BLaER1 (cell line): ENCODE data around the gene HTRA3.

Source experiments
- H3K27ac ChIP-seq: shearing (Covaris generic); formaldehyde crosslinking; 2 replicates; pipeline ENCODE4 v1.8.1; 2022
- H3K27me3 ChIP-seq: shearing (Covaris generic); formaldehyde crosslinking; 2 replicates; pipeline ENCODE4 v1.8.1; 2022
- H3K36me3 ChIP-seq: shearing (Covaris generic); formaldehyde crosslinking; 2 replicates; pipeline ENCODE4 v1.8.1; 2022
- H3K4me1 ChIP-seq: shearing (Covaris generic); formaldehyde crosslinking; 2 replicates; pipeline ENCODE4 v1.8.1; 2022
- H3K4me2 ChIP-seq: shearing (Covaris generic); formaldehyde crosslinking; 2 replicates; pipeline ENCODE4 v1.8.1; 2022
- H3K4me3 ChIP-seq: shearing (Covaris generic); formaldehyde crosslinking; 2 replicates; pipeline ENCODE4 v1.8.1; 2022
- H3K9ac ChIP-seq: shearing (Covaris generic); formaldehyde crosslinking; 2 replicates; pipeline ENCODE4 v1.8.1; 2022
- H3K9me3 ChIP-seq: shearing (Covaris generic); formaldehyde crosslinking; 2 replicates; pipeline ENCODE4 v1.8.1; 2022
- H4K20me1 ChIP-seq: shearing (Covaris generic); formaldehyde crosslinking; 2 replicates; pipeline ENCODE4 v1.8.1; 2022
- Cebpa-rat ChIP-seq: shearing (Covaris generic); IDR thresholded peaks from 2 replicates; pipeline ENCODE4 v1.8.1; 2022

The HTRA3 gene

DNA sequence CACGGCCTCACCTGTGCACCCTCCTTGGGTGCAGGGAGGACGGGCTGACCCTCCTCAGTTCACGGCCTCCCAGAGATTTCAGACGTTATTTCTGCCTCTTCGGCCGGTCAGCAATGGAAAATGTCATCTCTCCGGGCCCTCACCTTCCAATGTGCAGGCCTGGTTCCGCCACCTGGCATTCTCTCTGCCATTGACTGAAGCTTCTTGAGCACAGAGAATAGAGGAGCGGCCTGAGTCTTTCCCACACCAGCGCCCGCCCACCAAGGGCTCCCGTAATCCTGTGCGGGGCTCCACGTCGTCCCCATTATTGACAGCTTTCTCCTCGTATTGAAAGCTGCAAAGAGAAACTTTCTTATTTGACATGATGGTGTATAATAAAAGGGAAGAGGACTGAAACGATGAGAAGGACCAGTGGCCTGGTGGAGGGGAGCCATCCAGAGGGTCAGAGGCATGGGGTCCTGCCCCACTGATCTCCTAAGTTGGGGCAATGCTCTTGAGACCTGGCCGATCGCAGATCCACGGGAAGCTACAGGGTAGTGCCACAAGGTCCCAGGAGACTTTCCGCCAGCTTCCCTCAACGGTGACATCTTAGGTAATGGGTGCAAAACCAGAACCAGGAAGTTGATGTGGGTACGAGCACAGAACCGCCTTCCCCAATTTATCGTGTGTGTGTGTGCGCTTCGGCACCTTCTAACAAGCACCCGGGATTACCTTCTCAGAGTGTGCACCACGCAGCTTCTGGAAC, 20.6 kb downstream of the HTRA3 start:
- Histone ChIP-seq H3K9me3 (no peaks in the 10 kb centered on the region), H3K36me3 (peaks cover 100% of the 10 kb centered on the region), H4K20me1 (peaks cover 94% of the 10 kb centered on the region), H3K27me3 (no peaks in the 10 kb centered on the region), H3K4me1 (peaks cover 64% of the 10 kb centered on the region), H3K27ac (0 out of 2 replicates have a peak overlapping the region, but pooled peaks have one; percentile 22), H3K9ac (0 out of 2 replicates have a peak overlapping the region, but pooled peaks have one; percentile 8), H3K4me2 (peak overlapping the region; percentile 97), H3K4me3 (no peak overlapping the region)
- no peak for TF ChIP-seq Cebpa-rat

- H3K4me1 ChIP-seq, result peaks cover 62% of the 10 kb centered on the region
- H3K4me3 ChIP-seq, result no peak overlapping the region
- H3K9me3 ChIP-seq, result no peaks in the 10 kb centered on the region
- no peaks in the 10 kb centered on the region for H3K27me3 ChIP-seq
- no peak for TF ChIP-seq Cebpa-rat
- peaks cover 100% of the 10 kb centered on the region for H3K36me3 ChIP-seq
- 0 out of 2 replicates have a peak overlapping the region, but pooled peaks have one; percentile 22 for H3K27ac ChIP-seq
- H4K20me1 ChIP-seq, result peaks cover 94% of the 10 kb centered on the region
- H3K4me2 ChIP-seq, result peak overlapping the region; percentile 97
- H3K9ac ChIP-seq, result no peak overlapping the region
Measured at GRCh38 chr4:8290701-8290970, 21.1 kb downstream of the HTRA3 start.

- H3K9me3 ChIP-seq, result no peaks in the 10 kb centered on the region
- peak overlapping the region; percentile 97; the same call in 1 of the 2 replicates for H3K4me2 ChIP-seq
- peaks cover 100% of the 10 kb centered on the region for H3K36me3 ChIP-seq
- peaks cover 94% of the 10 kb centered on the region for H4K20me1 ChIP-seq
- TF ChIP-seq Cebpa-rat, result no peak
- H3K27ac ChIP-seq, result 0 out of 2 replicates have a peak overlapping the region, but pooled peaks have one; percentile 44
- no peak overlapping the region for H3K4me3 ChIP-seq
- H3K4me1 ChIP-seq, result peaks cover 62% of the 10 kb centered on the region
- H3K27me3 ChIP-seq, result no peaks in the 10 kb centered on the region
- no peak overlapping the region for H3K9ac ChIP-seq
Measured at GRCh38 chr4:8291036-8291682, 21.6 kb downstream of the HTRA3 start.

DNA sequence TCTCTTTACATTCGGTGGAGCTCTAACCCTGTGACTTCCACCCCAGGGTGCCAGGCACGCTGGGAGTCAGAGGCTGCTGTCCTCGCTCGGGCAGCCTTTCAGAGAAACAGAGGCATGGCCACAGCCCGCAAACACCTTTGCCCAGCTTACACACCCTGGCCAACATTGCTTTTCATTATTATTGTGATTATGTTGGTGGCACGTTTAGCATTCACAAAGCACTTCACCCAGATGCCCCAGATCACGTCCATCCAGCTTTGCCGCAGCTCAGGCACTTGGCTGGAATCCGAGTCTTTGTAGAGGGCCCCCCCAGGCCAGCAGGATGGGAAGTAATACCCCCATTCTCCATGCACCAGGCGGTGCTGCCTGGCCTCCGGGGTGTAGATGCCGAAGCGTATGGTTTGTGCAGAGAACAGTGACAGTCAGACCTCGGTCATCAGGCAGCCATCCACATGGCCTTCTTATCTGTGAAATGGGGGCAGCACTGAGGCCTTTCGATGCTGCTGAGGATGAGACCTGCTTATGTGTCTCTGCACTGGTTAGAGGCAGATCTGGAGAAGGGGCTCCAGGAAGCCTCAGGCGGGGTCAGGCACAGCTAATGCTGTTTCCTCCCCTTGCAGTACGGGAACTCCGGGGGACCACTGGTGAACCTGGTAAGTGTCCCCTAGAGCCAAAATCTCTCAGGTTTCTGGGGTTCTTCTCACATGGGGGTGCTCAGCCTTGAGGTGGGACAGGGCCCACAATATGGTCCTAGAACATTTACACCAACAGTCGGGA, 22.3 kb downstream of the HTRA3 start:
- Histone ChIP-seq H3K27me3 (no peaks in the 10 kb centered on the region), H3K9ac (no peak overlapping the region), H3K4me3 (no peak overlapping the region), H3K4me1 (peaks cover 56% of the 10 kb centered on the region), H3K36me3 (peaks cover 100% of the 10 kb centered on the region), H3K4me2 (no peak overlapping the region), H3K27ac (0 out of 2 replicates have a peak overlapping the region, but pooled peaks have one; percentile 22), H4K20me1 (peaks cover 94% of the 10 kb centered on the region), H3K9me3 (no peaks in the 10 kb centered on the region)
- TF ChIP-seq Cebpa-rat, result no peak

- TF ChIP-seq Cebpa-rat, result no peak
- Histone ChIP-seq H3K27ac (0 out of 2 replicates have a peak overlapping the region, but pooled peaks have one; percentile 22), H3K4me3 (no peak overlapping the region)
Measured at GRCh38 chr4:8292478-8293107, 23.0 kb downstream of the HTRA3 start.

GRCh38 chr4:8293131-8293975, 23.8 kb downstream of the HTRA3 start:
- Histone ChIP-seq H3K4me1 (peaks cover 41% of the 10 kb centered on the region), H3K9ac (no peak overlapping the region), H3K27ac (0 out of 2 replicates have a peak overlapping the region, but pooled peaks have one; percentile 22), H4K20me1 (peaks cover 94% of the 10 kb centered on the region), H3K27me3 (no peaks in the 10 kb centered on the region), H3K9me3 (no peaks in the 10 kb centered on the region), H3K4me2 (no peak overlapping the region), H3K36me3 (peaks cover 99% of the 10 kb centered on the region), H3K4me3 (no peak overlapping the region)
- TF ChIP-seq Cebpa-rat, result no peak

More at GRCh38 chr4:8292478-8293107, 23.0 kb downstream of the HTRA3 start:
- no peak overlapping the region for H3K9ac ChIP-seq
- no peaks in the 10 kb centered on the region for H3K27me3 ChIP-seq
- H3K36me3 ChIP-seq, result peaks cover 100% of the 10 kb centered on the region
- peaks cover 49% of the 10 kb centered on the region for H3K4me1 ChIP-seq
- H3K4me2 ChIP-seq, result no peak overlapping the region
- H4K20me1 ChIP-seq, result peaks cover 94% of the 10 kb centered on the region
- H3K9me3 ChIP-seq, result no peaks in the 10 kb centered on the region

- Histone ChIP-seq H3K4me3 (no peak overlapping the region), H3K27ac (no peak overlapping the region), H3K4me1 (peaks cover 34% of the 10 kb centered on the region), H3K36me3 (peaks cover 92% of the 10 kb centered on the region), H4K20me1 (peaks cover 94% of the 10 kb centered on the region), H3K27me3 (no peaks in the 10 kb centered on the region), H3K9ac (no peak overlapping the region), H3K4me2 (no peak overlapping the region), H3K9me3 (no peaks in the 10 kb centered on the region)
- TF ChIP-seq Cebpa-rat, result no peak
Measured at GRCh38 chr4:8294036-8294435, 24.5 kb downstream of the HTRA3 start.

GRCh38 chr4:8294775-8295174, 25.2 kb downstream of the HTRA3 start:
- Histone ChIP-seq H4K20me1 (peaks cover 94% of the 10 kb centered on the region), H3K4me3 (no peak overlapping the region), H3K27me3 (no peaks in the 10 kb centered on the region), H3K36me3 (peaks cover 91% of the 10 kb centered on the region), H3K9ac (no peak overlapping the region), H3K4me2 (no peak overlapping the region), H3K9me3 (no peaks in the 10 kb centered on the region), H3K4me1 (peaks cover 27% of the 10 kb centered on the region), H3K27ac (no peak overlapping the region)
- TF ChIP-seq Cebpa-rat, result no peak

DNA sequence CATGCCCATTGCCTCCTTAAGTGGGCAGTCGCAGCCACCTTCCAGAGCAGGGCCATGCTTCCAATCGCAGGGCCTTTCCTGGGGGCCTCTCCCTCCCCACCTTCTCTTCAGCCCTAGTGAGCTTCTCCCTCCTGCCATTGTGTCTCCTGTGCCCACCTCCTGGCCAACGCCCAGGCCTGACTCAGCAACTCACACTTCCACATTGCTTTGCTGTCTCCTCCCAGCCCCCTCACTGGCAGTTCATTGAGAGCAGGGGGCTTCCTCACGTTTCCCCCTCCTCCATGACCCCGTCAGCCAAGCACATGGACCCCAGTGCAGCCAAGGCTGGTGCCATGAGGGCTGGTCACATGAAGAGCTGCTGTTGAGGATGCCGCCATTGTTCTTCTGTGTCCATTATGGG, 25.9 kb downstream of the HTRA3 start:
- H4K20me1 ChIP-seq, result peaks cover 94% of the 10 kb centered on the region
- TF ChIP-seq Cebpa-rat, result no peak
- H3K27me3 ChIP-seq, result no peaks in the 10 kb centered on the region
- H3K36me3 ChIP-seq, result peaks cover 87% of the 10 kb centered on the region
- H3K9ac ChIP-seq, result no peak overlapping the region
- peaks cover 20% of the 10 kb centered on the region for H3K4me1 ChIP-seq
- H3K27ac ChIP-seq, result no peak overlapping the region
- no peak overlapping the region for H3K4me2 ChIP-seq
- no peaks in the 10 kb centered on the region for H3K9me3 ChIP-seq
- no peak overlapping the region for H3K4me3 ChIP-seq
